ENCODE results near the gene ROGDI. TPM values are rescaled to one million over a fixed set of nuclear protein-coding genes. Genes with fewer than 3 reads are reported as not detected.
A peak's percentile ranks its signal among the peaks of the same experiment; 100 is the strongest.
"Not testable (repeated sequence)": the region's sequence is repeated elsewhere in the genome, so short reads cannot be mapped to it uniquely, and the experiment has no call there.

The ROGDI gene
- total RNA-seq, 1 donor from 2014 or later, result 11.7 TPM

GRCh38 chr16:4792951-4793513 is 9.4 kb downstream of the ROGDI start:
- DNase-seq (ENCODE audit: low read depth, low spot score), result no peak

GRCh38 chr16:4790871-4791270 is 11.6 kb downstream of the ROGDI start:
- DNase-seq (ENCODE audit: low read depth, low spot score), result no peak

- DNase-seq (ENCODE audit: low read depth, low spot score), result no peak
Measured at GRCh38 chr16:4790261-4790660, 12.2 kb downstream of the ROGDI start.

- DNase-seq (ENCODE audit: low read depth, low spot score), result no peak
Measured at GRCh38 chr16:4788910-4789309, 13.5 kb downstream of the ROGDI start.

GRCh38 chr16:4788489-4788889 is 13.9 kb downstream of the ROGDI start:
- DNase-seq (ENCODE audit: low read depth, low spot score), result no peak

GRCh38 chr16:4787627-4788482 is 14.6 kb downstream of the ROGDI start, which contains the start of gene SEPTIN12:
SEPTIN12 (minus strand) TSS chr16:4788345; CDS start chr16:4787645, 700 bp downstream.
- no peak for DNase-seq (ENCODE audit: low read depth, low spot score)

GRCh38 chr16:4787068-4787467 is 15.4 kb downstream of the ROGDI start:
- DNase-seq (ENCODE audit: low read depth, low spot score), result no peak

- no peak for DNase-seq (ENCODE audit: low read depth, low spot score)
Measured at GRCh38 chr16:4785758-4786433, 16.5 kb downstream of the ROGDI start.

GRCh38 chr16:4784444-4784987 is 17.9 kb downstream of the ROGDI start:
- DNase-seq (ENCODE audit: low read depth, low spot score), result not testable (repeated sequence)

- no peak for DNase-seq (ENCODE audit: low read depth, low spot score)
Measured at GRCh38 chr16:4783951-4784336, 18.5 kb downstream of the ROGDI start.

- no peak for DNase-seq (ENCODE audit: low read depth, low spot score)
Measured at GRCh38 chr16:4783251-4783950, 19.0 kb downstream of the ROGDI start.

- no peak for DNase-seq (ENCODE audit: low read depth, low spot score)
Measured at GRCh38 chr16:4780235-4780634, 22.2 kb downstream of the ROGDI start.

GRCh38 chr16:4778050-4778392 is 24.4 kb downstream of the ROGDI start:
- no peak for DNase-seq (ENCODE audit: low read depth, low spot score)

GRCh38 chr16:4777339-4778049 is 24.9 kb downstream of the ROGDI start:
- DNase-seq (ENCODE audit: low read depth, low spot score), result no peak

GRCh38 chr16:4776141-4776705 is 26.2 kb downstream of the ROGDI start:
- DNase-seq (ENCODE audit: low read depth, low spot score), result no peak

- DNase-seq (ENCODE audit: low read depth, low spot score), result no peak
Measured at GRCh38 chr16:4775005-4775404, 27.4 kb downstream of the ROGDI start.

- DNase-seq (ENCODE audit: low read depth, low spot score), result no peak
Measured at GRCh38 chr16:4772351-4772750, 30.1 kb downstream of the ROGDI start.

- no peak for DNase-seq (ENCODE audit: low read depth, low spot score)
Measured at GRCh38 chr16:4771646-4772045, 30.8 kb downstream of the ROGDI start.

- DNase-seq (ENCODE audit: low read depth, low spot score), result no peak
Measured at GRCh38 chr16:4769306-4769638, 33.2 kb downstream of the ROGDI start.

GRCh38 chr16:4768549-4769305 is 33.7 kb downstream of the ROGDI start:
- peak; percentile 68 for DNase-seq (ENCODE audit: low read depth, low spot score)
